NT2/D1 (cell line): ENCODE measurements around the gene SFI1.

Experiments used
- YY1 ChIP-seq: IDR thresholded peaks from 2 replicates; pipeline ENCODE4 v1.6.1; 2011; ENCODE audit not compliant: insufficient read length, insufficient read depth
- ZNF274 ChIP-seq: IDR thresholded peaks from 2 replicates; pipeline ENCODE4 v1.6.1; 2011; ENCODE audit warnings: mild to moderate bottlenecking, low read depth, low read length

DNA sequence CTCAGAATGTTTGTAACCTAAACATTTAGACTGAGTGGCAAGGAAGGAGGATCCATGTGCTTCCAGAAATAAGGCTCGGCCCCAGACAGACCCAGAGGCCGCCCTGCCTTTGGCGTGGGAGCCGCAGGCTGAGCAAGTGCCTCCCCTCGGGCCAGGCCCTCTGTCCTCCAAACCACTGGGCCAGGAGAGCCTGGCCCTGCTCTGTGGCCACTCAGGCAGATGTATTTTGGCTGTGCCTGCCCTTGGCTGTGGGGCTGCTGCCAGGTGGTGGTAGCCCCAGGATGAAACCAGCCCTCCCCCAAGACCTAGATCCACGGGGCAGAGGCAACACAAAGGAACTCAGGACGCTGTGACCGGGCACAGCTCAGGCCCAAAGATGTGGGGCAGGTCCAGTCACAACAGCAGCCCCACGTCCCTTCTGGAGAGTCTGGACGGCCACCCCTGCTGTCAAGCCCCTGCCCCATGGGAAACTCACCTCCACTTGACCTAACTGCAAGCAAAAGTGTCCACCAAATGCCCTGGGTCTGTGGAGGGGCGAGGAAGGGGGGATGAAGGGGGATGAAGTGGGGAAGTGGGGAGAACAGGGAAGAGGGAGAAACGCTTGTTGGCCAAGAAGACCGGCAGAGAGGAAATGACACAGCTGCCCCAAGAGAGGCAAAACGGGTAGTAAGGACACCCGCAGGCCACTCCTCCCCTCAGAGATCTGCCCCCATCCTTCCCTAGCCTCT, 141.7 kb downstream of the SFI1 start:
- TF ChIP-seq ZNF274 (no peak), YY1 (no peak)
